Activated CD8-positive, alpha-beta memory T cell treated with anti-CD3 and anti-CD28 coated beads for 24 hours (primary cell): ENCODE measurements around the gene ABHD16A.

Experiments used
- DNase-seq: peaks from one replicate; pipeline ENCODE4 v3.0.0-alpha.2; 2020

ABHD16A gene

GRCh38 chr6:31730631-31731086 lies 27.5 kb upstream of the ABHD16A start:
- DNase-seq: no peak

GRCh38 chr6:31729979-31730630 lies 27.0 kb upstream of the ABHD16A start:
- peak; percentile 89 for DNase-seq

GRCh38 chr6:31729515-31729978 lies 26.4 kb upstream of the ABHD16A start:
- peak; percentile 91 for DNase-seq

- DNase-seq: no peak
Measured at GRCh38 chr6:31728767-31729514, 25.8 kb upstream of the ABHD16A start, which contains the start of gene DDAH2. TSS of gene DDAH2 (minus strand) at chr6:31729299. CDS start at chr6:31729161, 138 bp downstream.

GRCh38 chr6:31727717-31728671 lies 24.9 kb upstream of the ABHD16A start:
- no peak for DNase-seq

GRCh38 chr6:31727034-31727716 lies 24.1 kb upstream of the ABHD16A start:
- DNase-seq: no peak

- no peak for DNase-seq
Measured at GRCh38 chr6:31725502-31726350, 22.6 kb upstream of the ABHD16A start.

- DNase-seq: no peak
Measured at GRCh38 chr6:31723980-31724691, 21.0 kb upstream of the ABHD16A start.

- DNase-seq: no peak
Measured at GRCh38 chr6:31723245-31723979, 20.3 kb upstream of the ABHD16A start, which contains the start of gene MPIG6B. TSS of gene MPIG6B (plus strand) at chr6:31723373. CDS start at chr6:31723384, 11 bp downstream.

- DNase-seq: no peak
Measured at GRCh38 chr6:31722173-31722572, 19.0 kb upstream of the ABHD16A start.

- no peak for DNase-seq
Measured at GRCh38 chr6:31721351-31722020, 18.4 kb upstream of the ABHD16A start, which contains the start of gene LY6G6C. TSS of gene LY6G6C (minus strand) at chr6:31721746. CDS start at chr6:31721679, 67 bp downstream.

- DNase-seq: no peak
Measured at GRCh38 chr6:31720196-31720770, 17.2 kb upstream of the ABHD16A start.

- DNase-seq: no peak
Measured at GRCh38 chr6:31719001-31719400, 15.9 kb upstream of the ABHD16A start.

GRCh38 chr6:31718265-31718664 lies 15.1 kb upstream of the ABHD16A start:
- DNase-seq: no peak

GRCh38 chr6:31717499-31718222 lies 14.5 kb upstream of the ABHD16A start:
- DNase-seq: no peak

- DNase-seq: no peak
Measured at GRCh38 chr6:31715022-31715958, 12.2 kb upstream of the ABHD16A start, which contains the start of gene LY6G6D. TSS of gene LY6G6D (plus strand) at chr6:31715348. CDS start at chr6:31715356, 8 bp downstream.
